GM21360 (cell line): ENCODE data around the gene KL.

Source experiments
- ATAC-seq: cut with Tn5 transposase; IDR thresholded peaks from one replicate; pipeline ENCODE4 v1.9.1; 2021; ENCODE audit warnings: mild to moderate bottlenecking, moderate library complexity; ENCODE audit not compliant: unreplicated experiment

KL gene

GRCh38 chr13:33109271-33109697, 93.1 kb downstream of the KL start:
- ATAC-seq, result no peak

GRCh38 chr13:33109801-33110200, 93.6 kb downstream of the KL start:
- ATAC-seq, result no peak

GRCh38 chr13:33110386-33110712, 94.1 kb downstream of the KL start:
- no peak for ATAC-seq

GRCh38 chr13:33110713-33111413, 94.6 kb downstream of the KL start:
- no peak for ATAC-seq

- no peak for ATAC-seq
Observed at GRCh38 chr13:33111414-33112110, 95.3 kb downstream of the KL start.

- no peak for ATAC-seq
Observed at GRCh38 chr13:33112766-33113165, 96.5 kb downstream of the KL start.

- no peak for ATAC-seq
Observed at GRCh38 chr13:33114146-33114545, 97.9 kb downstream of the KL start.

- no peak for ATAC-seq
Observed at GRCh38 chr13:33115274-33115673, 99.1 kb downstream of the KL start.
